Bladder microvascular endothelial cell (primary cell): ENCODE measurements around the gene PPP6C. TPM values are rescaled to one million over a fixed set of nuclear protein-coding genes. Genes with fewer than 3 reads are reported as not detected.

ENCODE experiments used
- total RNA-seq: library from RNA; depleted of rRNA; stranded (reverse); fragments of >200 nt; gene quantifications from 2 replicates; pipeline ENCODE4 v1.2.3, GENCODE V29; 2014

PPP6C gene
- 9.7 and 18.3 TPM in 2 replicates for total RNA-seq

DNA sequence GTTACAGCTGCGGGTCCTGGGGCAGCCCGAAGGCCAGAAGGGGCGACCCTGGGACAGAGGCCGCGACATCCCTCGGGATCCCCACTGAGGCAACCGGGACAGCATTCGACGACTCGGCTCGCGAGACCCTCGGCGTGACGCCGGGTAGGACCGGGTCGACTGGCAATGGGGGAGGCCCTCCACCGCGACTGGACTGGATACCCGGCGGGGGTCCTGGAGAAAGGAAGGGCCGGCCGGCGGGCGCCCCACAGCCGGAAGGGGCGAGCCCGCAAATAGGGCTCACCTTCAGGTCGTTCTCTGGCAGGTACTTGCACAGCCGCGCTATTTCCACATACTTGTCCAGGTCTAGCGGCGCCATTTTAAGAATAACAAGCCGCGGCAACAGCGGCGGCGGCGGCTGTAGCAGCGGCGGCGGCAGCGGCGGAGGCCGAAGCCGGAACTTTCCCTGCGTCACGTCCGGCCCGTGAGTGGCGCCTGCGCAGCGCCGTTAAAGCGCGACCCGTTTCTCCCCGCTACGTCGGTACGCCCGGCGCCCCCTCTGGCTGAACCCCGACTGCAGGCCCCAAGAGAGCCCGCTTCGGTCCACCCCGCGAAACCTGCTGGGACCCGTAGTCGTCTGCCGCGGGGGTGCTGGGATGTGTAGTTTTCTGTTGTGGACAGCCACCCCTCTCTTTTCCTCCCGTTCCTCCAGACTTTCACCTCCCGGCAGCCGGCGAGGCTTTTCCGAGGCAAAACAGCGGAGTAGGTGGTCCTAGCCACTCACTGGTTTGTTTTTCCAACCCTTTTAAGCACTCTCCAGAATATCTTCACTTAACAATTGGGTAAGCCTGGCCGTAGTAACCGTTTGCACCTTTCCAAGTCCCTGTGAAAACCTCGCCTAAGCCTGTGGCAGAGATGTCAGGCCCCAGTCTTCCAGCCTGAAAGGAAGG, at the start of gene PPP6C:
PPP6C (minus strand) TSS at position 443 of the 929 bp plus-strand sequence; CDS start at position 358, 85 bp downstream.

DNA sequence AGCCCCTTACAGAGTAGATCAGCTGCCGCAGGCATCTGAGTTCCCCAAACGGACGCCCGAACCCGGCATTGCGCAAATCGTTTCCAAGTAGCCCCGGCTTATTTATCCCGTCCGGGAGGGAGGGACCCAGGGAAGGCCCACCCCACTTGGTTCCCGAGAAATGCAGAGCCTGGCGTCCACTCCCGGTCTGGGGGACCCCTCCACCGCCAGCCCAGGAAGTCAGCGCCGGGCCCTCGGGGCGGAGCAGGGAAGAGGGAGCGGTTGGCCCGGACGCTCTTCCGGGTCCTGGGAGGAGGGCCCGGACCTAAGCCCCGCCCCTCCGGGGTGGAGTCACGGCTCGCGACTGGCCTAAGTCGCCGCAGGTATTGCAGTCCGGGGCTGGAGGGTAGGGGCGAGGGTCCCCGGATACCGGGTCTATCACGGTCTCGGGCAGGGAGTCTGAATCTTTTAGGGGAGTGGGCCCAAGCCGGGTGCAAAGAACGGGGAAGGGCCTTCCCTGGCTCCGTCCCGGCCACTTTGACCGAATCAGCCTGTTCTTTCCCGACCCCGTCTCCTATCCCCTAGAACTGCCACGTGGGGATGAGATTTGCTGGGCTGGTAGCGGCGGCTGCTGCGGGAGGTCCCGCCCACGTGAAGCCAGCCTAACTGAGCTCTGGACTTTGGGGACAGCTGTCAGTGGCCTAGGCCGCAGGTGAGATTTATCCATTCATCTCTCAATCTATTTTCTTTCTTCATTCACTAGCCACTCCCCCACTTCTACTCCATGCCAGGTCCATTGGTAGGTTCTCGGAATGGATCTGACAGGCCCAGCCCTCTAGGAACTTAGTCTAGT, 10.8 kb upstream of the PPP6C start, which contains the start of gene RABEPK:
RABEPK (plus strand) TSS at position 327 of the 832 bp plus-strand sequence. CDS start 2,472 bp downstream, outside the sequence.

DNA sequence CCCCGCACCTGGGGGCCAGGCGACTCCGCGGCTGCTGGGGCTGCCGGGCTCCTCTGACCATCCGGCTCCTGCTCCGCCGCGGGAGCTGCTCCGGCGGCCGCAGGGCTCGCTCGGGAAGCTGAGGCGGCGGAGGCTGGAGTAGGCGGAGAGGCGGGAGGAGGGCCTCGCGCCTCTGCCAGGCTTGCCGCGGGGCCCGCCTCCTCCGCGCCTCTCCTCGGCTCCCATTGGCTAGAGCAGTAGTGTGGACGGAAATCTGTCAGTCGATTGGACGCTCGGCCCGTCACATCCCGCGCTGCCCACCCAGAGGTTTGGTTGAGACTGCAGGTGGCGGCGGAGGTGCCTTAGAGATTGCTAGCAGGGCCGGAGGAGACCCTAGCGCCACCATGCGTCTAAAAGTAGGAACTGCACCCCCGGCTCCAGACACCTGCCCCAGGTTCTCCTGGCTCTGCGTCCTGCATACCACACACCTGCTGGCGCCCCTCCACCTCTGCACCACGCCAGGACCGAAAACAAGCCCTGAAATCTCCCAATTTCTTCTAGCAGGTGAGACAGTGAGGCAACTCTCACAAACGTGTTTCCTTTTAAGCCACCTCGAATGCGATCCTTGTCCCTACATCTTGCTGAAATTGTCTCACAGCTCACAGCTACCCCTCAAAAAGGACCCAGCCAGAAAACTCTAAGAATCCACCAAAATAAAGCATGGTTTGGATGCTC, 46.1 kb downstream of the PPP6C start, which contains the start of gene SCAI:
SCAI (minus strand) TSS at position 152 of the 714 bp plus-strand sequence; CDS start at position 61, 91 bp downstream.

Other genes starting within 250 kb of the PPP6C start
- 7.4 and 11.6 TPM in 2 replicates for gene GOLGA1, start 248.7 kb downstream of the PPP6C start, total RNA-seq
- 2.3 and 9.6 TPM in 2 replicates for gene SCAI, start 46.3 kb downstream of the PPP6C start, total RNA-seq
- gene RABEPK, start 10.7 kb upstream of the PPP6C start, total RNA-seq: 18.6 and 21.3 TPM in 2 replicates
- 114 and 254 TPM in 2 replicates for gene HSPA5, start 51.5 kb upstream of the PPP6C start, total RNA-seq
- gene GAPVD1, start 72.0 kb upstream of the PPP6C start, total RNA-seq: 34.0 and 72.8 TPM in 2 replicates